ENCODE measurements around the gene EHF. TPM values are rescaled to one million over a fixed set of nuclear protein-coding genes. Genes with fewer than 3 reads are reported as not detected.
"Not testable (repeated sequence)": the region's sequence is repeated elsewhere in the genome, so short reads cannot be mapped to it uniquely, and the experiment has no call there.

Gene EHF
- total and polyA plus RNA-seq, 9 of the 15 experiments (the other 6 are each of a cell fraction or from before 2014, with no cell fraction given) = 0.04 to 0.54 (median 0.37) TPM

DNA sequence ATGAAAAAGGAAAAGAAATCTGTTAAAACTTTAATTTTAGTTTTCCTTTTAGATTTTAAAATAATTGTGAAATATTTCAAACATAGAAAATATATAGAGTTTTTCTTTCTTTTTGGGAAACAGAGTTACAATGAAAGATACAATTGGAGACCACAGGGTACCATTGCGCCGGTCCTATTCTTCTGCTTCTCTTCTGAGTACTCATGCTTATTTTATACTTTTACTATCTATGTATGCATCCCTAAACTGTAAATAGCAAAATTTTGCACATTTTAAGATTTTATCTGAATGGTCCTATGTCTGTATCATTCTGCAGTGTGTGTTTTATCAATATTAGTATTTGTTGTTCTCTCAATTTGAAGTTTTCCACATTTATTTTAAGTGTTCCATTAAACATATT lies 65.0 kb downstream of the EHF start:
- no peak overlapping the region for H3K9ac ChIP-seq (ENCODE audit: insufficient read depth in 1 of 2, low read depth in 2 of 2, low read length in 2 of 2)
- H3K9me3 ChIP-seq (replicated peaks; ENCODE audit: control insufficient read depth, insufficient read depth, low read depth, low read length) = no peaks in the 10 kb centered on the region
- no TSS peak for BruUV-seq (replicated peaks)
- no peaks in the 10 kb centered on the region for H3K27me3 ChIP-seq (ENCODE audit: control insufficient read depth in 2 of 2, insufficient read depth in 2 of 2, low read length in 2 of 2)
- no peaks in the 10 kb centered on the region; a peak in 3 of 5 replicates for H3K4me1 ChIP-seq (replicated peaks in 1 of 2; ENCODE audit: control insufficient read depth in 2 of 2, insufficient read depth in 2 of 2, low read length in 2 of 2)
- no peaks in the 10 kb centered on the region for H3K36me3 ChIP-seq (ENCODE audit: control insufficient read depth, insufficient read depth, low read length)
- ChIA-PET CTCF (ENCODE audit: low intra/inter-chr PET ratio) (no interaction called here), POLR2A (no interaction called here)
- WGBS (ENCODE audit: insufficient coverage, low coverage, missing lambda C conversion rate) = 95% methylated on average over 2 of the region's 2 CpGs
- no peaks in the 10 kb centered on the region for H3K9me1 ChIP-seq (ENCODE audit: control insufficient read depth, insufficient read depth, low read length)
- H3K4me2 ChIP-seq (ENCODE audit: insufficient read depth, low read length) = no peak overlapping the region
- H3K79me2 ChIP-seq (ENCODE audit: control insufficient read depth, insufficient read depth, low read length) = no peaks in the 10 kb centered on the region
- no peak overlapping the region for H3K27ac ChIP-seq (ENCODE audit: extremely low read depth, low read depth, low read length)
- TF ChIP-seq ERF (CRISPR knock-in tag; IDR thresholded peaks at IDR 0.05) (no peak), MEIS2 (IDR thresholded peaks at IDR 0.05; ENCODE audit: partially characterized antibody) (no peak), SP2 (IDR thresholded peaks at IDR 0.05; ENCODE audit: extremely low read depth, low read depth, low read length, poor library complexity, severe bottlenecking) (no peak), PCBP1 (IDR thresholded peaks at IDR 0.05; ENCODE audit: low read depth, low read length, poor library complexity, severe bottlenecking) (no peak), ZNF197 (CRISPR knock-in tag; IDR thresholded peaks at IDR 0.05; ENCODE audit: low read depth) (no peak), E2F8 (IDR thresholded peaks at IDR 0.05; ENCODE audit: low read depth, partially characterized antibody) (no peak), DMBX1 (CRISPR knock-in tag; IDR thresholded peaks at IDR 0.05; ENCODE audit: borderline replicate concordance) (no peak), HSF4 (CRISPR knock-in tag; IDR thresholded peaks at IDR 0.05; ENCODE audit: borderline replicate concordance) (no peak), ZNF699 (CRISPR knock-in tag; IDR thresholded peaks at IDR 0.05; ENCODE audit: insufficient replicate concordance) (no peak)
- TF ChIP-seq, protein P1, sequence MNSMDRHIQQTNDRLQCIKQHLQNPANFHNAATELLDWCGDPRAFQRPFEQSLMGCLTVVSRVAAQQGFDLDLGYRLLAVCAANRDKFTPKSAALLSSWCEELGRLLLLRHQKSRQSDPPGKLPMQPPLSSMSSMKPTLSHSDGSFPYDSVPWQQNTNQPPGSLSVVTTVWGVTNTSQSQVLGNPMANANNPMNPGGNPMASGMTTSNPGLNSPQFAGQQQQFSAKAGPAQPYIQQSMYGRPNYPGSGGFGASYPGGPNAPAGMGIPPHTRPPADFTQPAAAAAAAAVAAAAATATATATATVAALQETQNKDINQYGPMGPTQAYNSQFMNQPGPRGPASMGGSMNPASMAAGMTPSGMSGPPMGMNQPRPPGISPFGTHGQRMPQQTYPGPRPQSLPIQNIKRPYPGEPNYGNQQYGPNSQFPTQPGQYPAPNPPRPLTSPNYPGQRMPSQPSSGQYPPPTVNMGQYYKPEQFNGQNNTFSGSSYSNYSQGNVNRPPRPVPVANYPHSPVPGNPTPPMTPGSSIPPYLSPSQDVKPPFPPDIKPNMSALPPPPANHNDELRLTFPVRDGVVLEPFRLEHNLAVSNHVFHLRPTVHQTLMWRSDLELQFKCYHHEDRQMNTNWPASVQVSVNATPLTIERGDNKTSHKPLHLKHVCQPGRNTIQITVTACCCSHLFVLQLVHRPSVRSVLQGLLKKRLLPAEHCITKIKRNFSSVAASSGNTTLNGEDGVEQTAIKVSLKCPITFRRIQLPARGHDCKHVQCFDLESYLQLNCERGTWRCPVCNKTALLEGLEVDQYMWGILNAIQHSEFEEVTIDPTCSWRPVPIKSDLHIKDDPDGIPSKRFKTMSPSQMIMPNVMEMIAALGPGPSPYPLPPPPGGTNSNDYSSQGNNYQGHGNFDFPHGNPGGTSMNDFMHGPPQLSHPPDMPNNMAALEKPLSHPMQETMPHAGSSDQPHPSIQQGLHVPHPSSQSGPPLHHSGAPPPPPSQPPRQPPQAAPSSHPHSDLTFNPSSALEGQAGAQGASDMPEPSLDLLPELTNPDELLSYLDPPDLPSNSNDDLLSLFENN (IDR thresholded peaks at IDR 0.05; ENCODE audit: low read depth in 2 of 2, low read length in 2 of 2) = no peak
- no peak for FAIRE-seq
- no peak for ATAC-seq
- no peaks in the 10 kb centered on the region for H4K20me1 ChIP-seq (replicated peaks; ENCODE audit: control insufficient read depth, insufficient read depth, low read length)
- intact Hi-C loops (cut with micrococcal nuclease) (no loop called here), in situ Hi-C loops (cut with MboI) (no loop called here)
- no peak overlapping the region for H3K4me3 ChIP-seq
- no peak for DNase-seq (ENCODE audit: extremely low read depth in 1 of 4, low spot score in 3 of 4)
- no peak overlapping the region for H2AFZ ChIP-seq (ENCODE audit: low read depth, low read length)

GRCh38 chr11:34692299-34692698 lies 71.4 kb downstream of the EHF start:
- FAIRE-seq; H3K4me2 ChIP-seq (ENCODE audit: insufficient read depth, low read length); CTCF ChIA-PET (ENCODE audit: low intra/inter-chr PET ratio); H3K27me3 ChIP-seq (ENCODE audit: control insufficient read depth in 2 of 2, insufficient read depth in 2 of 2, low read length in 2 of 2); BruUV-seq (replicated peaks); H3K4me1 ChIP-seq (replicated peaks in 1 of 2; ENCODE audit: control insufficient read depth in 2 of 2, insufficient read depth in 2 of 2, low read length in 2 of 2); in situ Hi-C loops (cut with MboI); H3K27ac ChIP-seq (ENCODE audit: extremely low read depth, low read depth, low read length); H4K20me1 ChIP-seq (replicated peaks; ENCODE audit: control insufficient read depth, insufficient read depth, low read length); intact Hi-C loops (cut with micrococcal nuclease); H3K9ac ChIP-seq (ENCODE audit: insufficient read depth in 1 of 2, low read depth in 2 of 2, low read length in 2 of 2); H3K4me3 ChIP-seq; H3K79me2 ChIP-seq (ENCODE audit: control insufficient read depth, insufficient read depth, low read length); H3K36me3 ChIP-seq (ENCODE audit: control insufficient read depth, insufficient read depth, low read length); POLR2A ChIA-PET; H3K9me1 ChIP-seq (ENCODE audit: control insufficient read depth, insufficient read depth, low read length); ATAC-seq; H3K9me3 ChIP-seq (replicated peaks; ENCODE audit: control insufficient read depth, insufficient read depth, low read depth, low read length); DNase-seq (ENCODE audit: extremely low read depth in 1 of 4, low spot score in 3 of 4); H2AFZ ChIP-seq (ENCODE audit: low read depth, low read length): not testable (repeated sequence)
- WGBS (ENCODE audit: insufficient coverage, low coverage, missing lambda C conversion rate) = 56% methylated on average over 3 of the region's 26 CpGs

All from K562 (cell line).